ENCODE data around the gene FERMT3. TPM values are rescaled to one million over a fixed set of nuclear protein-coding genes. Genes with fewer than 3 reads are reported as not detected.

Gene FERMT3
- total RNA-seq, 1 experiment from 2014 or later: 10.6 TPM

DNA sequence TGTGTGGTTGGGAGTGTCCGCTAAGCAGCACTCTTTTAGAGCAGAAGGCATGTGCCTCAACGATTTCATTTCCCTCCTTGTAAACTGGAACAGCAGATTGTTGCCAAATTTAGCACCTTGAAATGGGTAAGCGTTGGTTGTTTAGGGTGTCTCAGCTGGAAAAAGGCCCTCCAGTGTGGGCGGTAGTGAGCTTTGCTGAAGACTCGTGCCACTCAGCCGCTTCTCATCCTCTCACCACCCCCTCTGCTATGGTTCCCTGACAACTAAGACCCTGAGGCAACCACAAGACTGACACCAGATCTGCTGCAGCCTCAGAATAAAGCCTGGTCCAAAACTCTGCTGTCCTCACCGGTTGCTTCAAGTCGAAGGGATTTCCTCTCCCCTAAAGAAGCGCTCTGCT, 9.9 kb upstream of the FERMT3 start:
- DNase-seq: no peak
- H3K27ac ChIP-seq (ENCODE audit: insufficient read length, low read depth, low read length): no peak overlapping the region
- H4K91ac ChIP-seq (ENCODE audit: insufficient read length, low read depth, low read length): no peak overlapping the region
- no peak overlapping the region for H2AFZ ChIP-seq (ENCODE audit: low read length)
- no peak overlapping the region for H4K8ac ChIP-seq (replicated peaks; ENCODE audit: insufficient read length, low read depth, low read length)
- no peak overlapping the region for H2AK5ac ChIP-seq (ENCODE audit: insufficient read length, low read length)
- H3K27me3 ChIP-seq (ENCODE audit: insufficient read depth, low read length): no peaks in the 10 kb centered on the region
- H3K9me3 Mint-ChIP-seq: no peaks in the 10 kb centered on the region
- no peak overlapping the region for H3K4ac ChIP-seq (ENCODE audit: low read depth, low read length)
- no peaks in the 10 kb centered on the region for H3K79me1 ChIP-seq (ENCODE audit: insufficient read depth, low read depth, low read length, poor library complexity, severe bottlenecking)
- H3K56ac ChIP-seq (ENCODE audit: insufficient read length, low read depth, low read length): no peak overlapping the region
- no peaks in the 10 kb centered on the region for H3K4me1 Mint-ChIP-seq
- no peak overlapping the region for H3T11ph ChIP-seq (ENCODE audit: low read length)
- no peak overlapping the region for H2BK5ac ChIP-seq (ENCODE audit: insufficient read length, low read length)
- no peak overlapping the region for H3K4me2 ChIP-seq (ENCODE audit: insufficient read depth, insufficient read length, low read length)
- H3K9ac ChIP-seq (ENCODE audit: extremely low read depth, insufficient read length, low read length): no peak overlapping the region
- WGBS (ENCODE audit: extremely low coverage, insufficient read length, low lambda C conversion rate): no CpG with 5 or more reads among the region's 9 CpGs
- no peak overlapping the region for H3K4me3 Mint-ChIP-seq
- H3K36me3 Mint-ChIP-seq (ENCODE audit: insufficient read depth in 1 of 3, low read depth in 3 of 3): peaks cover 71 to 93% (median 92%) of the 10 kb centered on the region in 3 experiments; a peak in 6 of 7 replicates
- no peaks in the 10 kb centered on the region for H3K9me3 ChIP-seq (ENCODE audit: control insufficient read depth, low read depth, low read length)
- no peak overlapping the region for H4K5ac ChIP-seq (ENCODE audit: insufficient read length, low read depth, low read length)
- H3K23ac ChIP-seq (ENCODE audit: insufficient read length, low read depth, low read length): no peak overlapping the region
- TF ChIP-seq, protein P1, sequence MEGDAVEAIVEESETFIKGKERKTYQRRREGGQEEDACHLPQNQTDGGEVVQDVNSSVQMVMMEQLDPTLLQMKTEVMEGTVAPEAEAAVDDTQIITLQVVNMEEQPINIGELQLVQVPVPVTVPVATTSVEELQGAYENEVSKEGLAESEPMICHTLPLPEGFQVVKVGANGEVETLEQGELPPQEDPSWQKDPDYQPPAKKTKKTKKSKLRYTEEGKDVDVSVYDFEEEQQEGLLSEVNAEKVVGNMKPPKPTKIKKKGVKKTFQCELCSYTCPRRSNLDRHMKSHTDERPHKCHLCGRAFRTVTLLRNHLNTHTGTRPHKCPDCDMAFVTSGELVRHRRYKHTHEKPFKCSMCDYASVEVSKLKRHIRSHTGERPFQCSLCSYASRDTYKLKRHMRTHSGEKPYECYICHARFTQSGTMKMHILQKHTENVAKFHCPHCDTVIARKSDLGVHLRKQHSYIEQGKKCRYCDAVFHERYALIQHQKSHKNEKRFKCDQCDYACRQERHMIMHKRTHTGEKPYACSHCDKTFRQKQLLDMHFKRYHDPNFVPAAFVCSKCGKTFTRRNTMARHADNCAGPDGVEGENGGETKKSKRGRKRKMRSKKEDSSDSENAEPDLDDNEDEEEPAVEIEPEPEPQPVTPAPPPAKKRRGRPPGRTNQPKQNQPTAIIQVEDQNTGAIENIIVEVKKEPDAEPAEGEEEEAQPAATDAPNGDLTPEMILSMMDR (conservative IDR thresholded peaks at IDR 0.05): no peak
- no peaks in the 10 kb centered on the region for H3K4me1 ChIP-seq (ENCODE audit: insufficient read depth, low read length)
- H2BK15ac ChIP-seq (ENCODE audit: low read depth, low read length): no peak overlapping the region
- no peaks in the 10 kb centered on the region for H3K23me2 ChIP-seq (ENCODE audit: insufficient read length, low read depth, low read length, poor library complexity, severe bottlenecking)
- no peak overlapping the region for H2BK12ac ChIP-seq (ENCODE audit: insufficient read length, low read depth, low read length)
- no peak overlapping the region for H3K18ac ChIP-seq (ENCODE audit: insufficient read length, low read depth, low read length)
- no peak overlapping the region for H3K27ac Mint-ChIP-seq
- peaks cover 3% of the 10 kb centered on the region for H4K20me1 ChIP-seq (ENCODE audit: control insufficient read depth, insufficient read depth, insufficient read length)
- H3K14ac ChIP-seq (ENCODE audit: insufficient read depth, low read length): no peak overlapping the region
- H2BK20ac ChIP-seq (ENCODE audit: low read depth, low read length, poor library complexity, severe bottlenecking): no peak overlapping the region
- H3K27me3 Mint-ChIP-seq (ENCODE audit: low read depth): no peaks in the 10 kb centered on the region
- H3K79me2 ChIP-seq (ENCODE audit: insufficient read depth, low read length): peaks cover 1% of the 10 kb centered on the region; the same call in 1 of the 2 replicates
- no peak overlapping the region for H2BK120ac ChIP-seq (ENCODE audit: low read depth, low read length, poor library complexity, severe bottlenecking)
